GM18502 (cell line): ENCODE measurements around the gene ACSL4.
"Not testable (repeated sequence)": the region's sequence is repeated elsewhere in the genome, so short reads cannot be mapped to it uniquely, and the experiment has no call there.

Experiments
- ATAC-seq: cut with Tn5 transposase; IDR thresholded peaks from one replicate; pipeline ENCODE4 v1.9.1; 2021; ENCODE audit warnings: mild to moderate bottlenecking; ENCODE audit not compliant: unreplicated experiment, poor library complexity

The ACSL4 gene

GRCh38 chrX:109681475-109682081, 51.5 kb downstream of the ACSL4 start:
- no peak for ATAC-seq

GRCh38 chrX:109679820-109680219, 53.2 kb downstream of the ACSL4 start:
- no peak for ATAC-seq

- no peak for ATAC-seq
Measured at GRCh38 chrX:109672239-109672638, 60.8 kb downstream of the ACSL4 start.

GRCh38 chrX:109671170-109671569, 61.9 kb downstream of the ACSL4 start:
- ATAC-seq, result not testable (repeated sequence)

- no peak for ATAC-seq
Measured at GRCh38 chrX:109667986-109668385, 65.1 kb downstream of the ACSL4 start.

GRCh38 chrX:109660435-109661143, 72.5 kb downstream of the ACSL4 start:
- no peak for ATAC-seq

GRCh38 chrX:109658391-109658790, 74.7 kb downstream of the ACSL4 start:
- ATAC-seq, result no peak

- ATAC-seq, result not testable (repeated sequence)
Measured at GRCh38 chrX:109657364-109657763, 75.7 kb downstream of the ACSL4 start.

GRCh38 chrX:109656774-109657173, 76.3 kb downstream of the ACSL4 start:
- ATAC-seq, result no peak

GRCh38 chrX:109655502-109656201, 77.4 kb downstream of the ACSL4 start:
- no peak for ATAC-seq

GRCh38 chrX:109654516-109655109, 78.4 kb downstream of the ACSL4 start:
- no peak for ATAC-seq

GRCh38 chrX:109644671-109645070, 88.4 kb downstream of the ACSL4 start:
- not testable (repeated sequence) for ATAC-seq

- no peak for ATAC-seq
Measured at GRCh38 chrX:109643687-109644086, 89.4 kb downstream of the ACSL4 start.

- no peak for ATAC-seq
Measured at GRCh38 chrX:109638158-109638557, 94.9 kb downstream of the ACSL4 start.

- not testable (repeated sequence) for ATAC-seq
Measured at GRCh38 chrX:109637477-109637876, 95.6 kb downstream of the ACSL4 start.

- ATAC-seq, result no peak
Measured at GRCh38 chrX:109635146-109635545, 97.9 kb downstream of the ACSL4 start.

- ATAC-seq, result no peak
Measured at GRCh38 chrX:109632906-109633504, 100.1 kb downstream of the ACSL4 start.

- ATAC-seq, result no peak
Measured at GRCh38 chrX:109629310-109629709, 103.7 kb downstream of the ACSL4 start.

GRCh38 chrX:109626637-109627036, 106.4 kb downstream of the ACSL4 start:
- no peak for ATAC-seq
